K562 (cell line): ENCODE results near the gene RTL1. TPM values are rescaled to one million over a fixed set of nuclear protein-coding genes. Genes with fewer than 3 reads are reported as not detected.

Experiments
- ATAC-seq: fragments of 200-7000 bp; cut with Tn5 transposase; 3 replicates; pipeline ENCODE4 v1.9.1; 2020; ENCODE audit warnings: moderate library complexity
- BruUV-seq: library from RNA; stranded (reverse); fragments of 400-500 nt; replicated peaks from 2 replicates; lab custom pipeline; 2021; lab: Mats Ljungman, UMichigan
- CTCF ChIA-PET: fragments of 300-600 bp; formaldehyde crosslinking; extraction: SDS; loops from one replicate; lab custom pipeline; 2021; ENCODE audit warnings: low intra/inter-chr PET ratio; lab: Yijun Ruan, JAX
- POLR2A ChIA-PET: fragments of 300-600, 350-650 bp; sonication (Branson Sonifier 250); formaldehyde crosslinking; extraction: SDS; loops from one replicate; lab custom pipeline; 2021; ENCODE audit warnings: antibody characterized with exemption, inconsistent platforms; lab: Yijun Ruan, JAX
- DNase-seq, 4 experiments: peaks; one replicate each; pipeline versions ENCODE4 v3.0.0 to v3.0.0-alpha.2; 2011 to 2018; ENCODE audit warnings: low spot score in 3 of 4, mixed read lengths in 3 of 4; ENCODE audit errors: extremely low read depth in 1 of 4
- FAIRE-seq: peaks from 2 replicates; lab custom pipeline; 2011; peaks lifted over from hg19 to GRCh38; lab: Jason Lieb, UNC
- H2AFZ ChIP-seq: 2 replicates; pipeline ENCODE4 v1.6.0; 2011; ENCODE audit warnings: low read depth, low read length, control low read depth, inconsistent platforms
- H3K27ac ChIP-seq: fragments of 200-600 bp; 3 replicates; pipeline ENCODE4 v1.8.0; 2011; ENCODE audit warnings: low read depth, mild to moderate bottlenecking, control low read depth, inconsistent platforms, low read length, moderate library complexity, mixed read lengths; ENCODE audit errors: extremely low read depth
- H3K27me3 ChIP-seq, 2 experiments: fragments of 300-600 bp in 1 of 2; 2 replicates in 1 of 2; 3 replicates in 1 of 2; pipeline versions ENCODE4 v1.6.0 to v1.8.0; 2011; ENCODE audit warnings: inconsistent platforms in 2 of 2, low read length in 2 of 2, mild to moderate bottlenecking in 1 of 2, mixed read lengths in 1 of 2, moderate library complexity in 1 of 2; ENCODE audit not compliant: control insufficient read depth in 2 of 2, insufficient read depth in 2 of 2
- H3K36me3 ChIP-seq: fragments of 300-600 bp; 3 replicates; pipeline ENCODE4 v1.8.0; 2011; ENCODE audit warnings: mild to moderate bottlenecking, low read length, inconsistent platforms; ENCODE audit not compliant: control insufficient read depth, insufficient read depth
- H3K4me1 ChIP-seq, 2 experiments: fragments of 200-600 bp in 1 of 2; replicated peaks in 1 of 2; 2 replicates in 1 of 2; 3 replicates in 1 of 2; pipeline versions ENCODE4 v1.5.1 to v1.8.0; 2011; ENCODE audit warnings: inconsistent platforms in 2 of 2, low read length in 2 of 2, mild to moderate bottlenecking in 1 of 2, mixed read lengths in 1 of 2, moderate library complexity in 1 of 2; ENCODE audit not compliant: control insufficient read depth in 2 of 2, insufficient read depth in 2 of 2
- H3K4me2 ChIP-seq: 2 replicates; pipeline ENCODE4 v1.6.1; 2011; ENCODE audit warnings: low read length, control low read depth, inconsistent platforms, mixed read lengths; ENCODE audit not compliant: insufficient read depth
- H3K4me3 ChIP-seq: fragments of 200-600 bp; sonication (generic), shearing (Covaris generic); 2 replicates; pipeline ENCODE4 v1.5.1; 2016; ENCODE audit warnings: control low read depth, inconsistent platforms
- H3K79me2 ChIP-seq: fragments of 200-600 bp; 3 replicates; pipeline ENCODE4 v1.8.0; 2011; ENCODE audit warnings: low read length, inconsistent platforms; ENCODE audit not compliant: control insufficient read depth, insufficient read depth
- H3K9ac ChIP-seq, 2 experiments: 2 replicates each; pipeline versions ENCODE4 v1.6.0 to v1.6.1; 2011; ENCODE audit warnings: low read depth in 2 of 2, low read length in 2 of 2, control low read depth in 1 of 2, inconsistent platforms in 1 of 2, mild to moderate bottlenecking in 1 of 2, mixed read lengths in 1 of 2; ENCODE audit not compliant: insufficient read depth in 1 of 2
- H3K9me1 ChIP-seq: one replicate; pipeline ENCODE4 v1.6.0; 2011; ENCODE audit warnings: inconsistent platforms, mild to moderate bottlenecking, low read length, moderate library complexity; ENCODE audit not compliant: control insufficient read depth, insufficient read depth
- H3K9me3 ChIP-seq: replicated peaks from 2 replicates; pipeline ENCODE4 v1.5.1; 2011; ENCODE audit warnings: low read depth, low read length, inconsistent platforms; ENCODE audit not compliant: control insufficient read depth, insufficient read depth
- H4K20me1 ChIP-seq: replicated peaks from 2 replicates; pipeline ENCODE4 v1.6.1; 2011; ENCODE audit warnings: low read length, inconsistent platforms, mixed read lengths; ENCODE audit not compliant: control insufficient read depth, insufficient read depth
- CTCF ChIP-seq, 3 experiments: IDR thresholded peaks in 2 of 3; conservative IDR thresholded peaks in 1 of 3; 2 replicates each; pipeline ENCODE4 v1.5.1; 2011 to 2012; ENCODE audit warnings: low read length in 3 of 3, mild to moderate bottlenecking in 3 of 3, control low read depth in 2 of 3, improper control_type of control experiment in 1 of 3, inconsistent platforms in 1 of 3, low read depth in 1 of 3, mixed read lengths in 1 of 3, moderate library complexity in 1 of 3; ENCODE audit not compliant: insufficient read depth in 2 of 3
- NFE2 ChIP-seq: IDR thresholded peaks from 2 replicates; pipeline ENCODE4 v1.6.1; 2014; ENCODE audit warnings: antibody characterized with exemption, low read depth
- WGBS: fragments of 100-300 bp; shearing (Covaris generic); methylation state at CpG from one replicate; pipeline ENCODE4 v1.1.6; 2016; ENCODE audit warnings: low coverage, mixed read lengths; ENCODE audit not compliant: insufficient coverage; ENCODE audit errors: missing lambda C conversion rate; 5-methylcytosine and 5-hydroxymethylcytosine counted together
- in situ Hi-C: fragments of 300-500 bp; cut with MboI; formaldehyde crosslinking; loops from 4 replicates; pipeline ENCODE4 v1.15.0; 2018; ENCODE audit warnings: inconsistent platforms, mixed read lengths
- intact Hi-C: fragments of 100-400 bp; cut with micrococcal nuclease; formaldehyde crosslinking; loops from 2 replicates; pipeline ENCODE4 v1.14.2; 2022
- polyA plus RNA-seq, 8 experiments: library from polyadenylated mRNA; depleted of rRNA in 4 of 8; stranded (reverse) in 5 of 8; unstranded in 3 of 8; fragments of >200 nt; fragmentation: Nextera tagmentation in 2 of 8; fragmentation: Illumina TruSeq in 1 of 8; extraction: Ambion mirVana in 2 of 8; extraction: Trizol in 1 of 8; gene quantifications; 2 replicates each; pipeline versions ENCODE4 v1.2.1 to v1.2.3, GENCODE V29; 2011 to 2014; ENCODE audit warnings: inconsistent platforms in 1 of 8, missing spikeins in 1 of 8
- total RNA-seq, 7 experiments: library from RNA; depleted of rRNA in 6 of 7; stranded (reverse); fragments of >200 nt in 6 of 7; fragmentation: Illumina TruSeq in 2 of 7; extraction: Trizol in 2 of 7; gene quantifications; 2 replicates each; pipeline versions ENCODE4 v1.2.1 to v1.2.3, GENCODE V29; 2011 to 2021; ENCODE audit warnings: low replicate concordance in 1 of 7

RTL1 gene
- total and polyA plus RNA-seq, 9 of the 15 experiments (the other 6 are each of a cell fraction or from before 2014, with no cell fraction given): not detected

GRCh38 chr14:100890061-100890850, 13.3 kb downstream of the RTL1 start:
- H3K27me3 ChIP-seq: peaks cover 0 to under 1% of the 10 kb centered on the region in 2 experiments; a peak in 1 of 5 replicates
- DNase-seq: no peak
- no peaks in the 10 kb centered on the region for H3K9me1 ChIP-seq
- no peaks in the 10 kb centered on the region; the same call in 1 of the 2 replicates for H3K9me3 ChIP-seq
- no peak overlapping the region for H3K4me2 ChIP-seq
- ChIA-PET POLR2A (no interaction called here), CTCF (interaction anchor here (1.2 kb wide), 1 partner anchor 8 kb away, joined by 3 read pairs; no protein-coding TSS in a partner anchor)
- H3K4me1 ChIP-seq: peaks cover 0 to 4% of the 10 kb centered on the region in 2 experiments; a peak in 2 of 5 replicates
- H3K36me3 ChIP-seq: no peaks in the 10 kb centered on the region
- H3K79me2 ChIP-seq: no peaks in the 10 kb centered on the region
- WGBS: 29% methylated on average over 5 of the region's 8 CpGs
- H3K9ac ChIP-seq: no peak overlapping the region
- FAIRE-seq: no peak
- H4K20me1 ChIP-seq: no peaks in the 10 kb centered on the region
- H2AFZ ChIP-seq: no peak overlapping the region
- no peak overlapping the region for H3K27ac ChIP-seq
- intact Hi-C loops (no loop called here), in situ Hi-C loops (no loop called here)
- ATAC-seq: no peak
- no TSS peak for BruUV-seq
- no peak overlapping the region for H3K4me3 ChIP-seq
- TF ChIP-seq CTCF (IDR thresholded peaks at IDR 0.05 in 2 of 3, conservative IDR thresholded peaks at IDR 0.05 in 1 of 3; ENCODE audit: insufficient read depth in 2 of 3, low read depth in 1 of 3, low read length in 3 of 3): peak in 1 of 3 experiments; percentile 11; a peak in 1 of 6 replicates
- TF ChIP-seq NFE2: no peak
